ENCODE measurements around the gene SGSM2.

Gene SGSM2

DNA sequence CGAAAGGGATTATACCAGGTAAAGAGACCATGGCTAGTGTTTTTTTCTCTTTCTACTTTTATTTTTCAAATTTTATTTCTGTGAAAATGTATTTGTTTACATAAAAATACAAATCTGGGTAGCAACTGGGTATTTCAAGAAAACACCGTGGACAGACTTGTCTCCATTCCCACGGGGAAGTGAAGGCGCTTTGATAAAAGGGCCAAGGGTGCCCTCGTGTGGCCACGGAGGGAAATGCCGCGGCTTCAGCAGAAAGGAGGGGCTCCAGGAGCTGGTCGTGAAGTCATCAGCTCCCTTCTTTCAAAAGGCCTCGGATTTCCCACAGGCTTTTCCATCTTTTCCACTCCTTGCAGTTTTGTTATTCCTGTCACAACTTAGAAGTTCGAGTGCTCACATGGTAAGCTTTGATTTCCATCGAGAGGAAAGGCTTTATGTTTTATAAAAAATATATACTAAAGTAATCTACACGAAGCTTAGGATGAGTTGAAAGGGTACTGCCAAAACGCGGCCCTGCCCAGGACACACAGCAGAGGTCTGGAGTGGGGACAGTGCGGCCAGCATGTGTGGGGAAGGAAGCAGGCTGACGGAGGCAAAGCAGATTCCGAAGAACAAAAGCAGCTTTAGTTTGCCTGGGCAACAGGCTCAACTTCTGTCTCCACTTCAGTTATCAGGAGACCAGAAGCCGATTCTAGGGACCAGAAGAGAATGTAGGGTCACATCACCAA, 78.9 kb downstream of the SGSM2 start:
- no peaks in the 10 kb centered on the region for H3K79me2 ChIP-seq (ENCODE audit: insufficient read depth, low read depth)
- no peaks in the 10 kb centered on the region for H3K36me3 ChIP-seq (ENCODE audit: insufficient read depth)
- H2AFZ ChIP-seq (ENCODE audit: low read depth): no peak overlapping the region
- H3K4me2 ChIP-seq: no peak overlapping the region
- no peak overlapping the region for H3K27ac ChIP-seq
- TF ChIP-seq, protein P1, sequence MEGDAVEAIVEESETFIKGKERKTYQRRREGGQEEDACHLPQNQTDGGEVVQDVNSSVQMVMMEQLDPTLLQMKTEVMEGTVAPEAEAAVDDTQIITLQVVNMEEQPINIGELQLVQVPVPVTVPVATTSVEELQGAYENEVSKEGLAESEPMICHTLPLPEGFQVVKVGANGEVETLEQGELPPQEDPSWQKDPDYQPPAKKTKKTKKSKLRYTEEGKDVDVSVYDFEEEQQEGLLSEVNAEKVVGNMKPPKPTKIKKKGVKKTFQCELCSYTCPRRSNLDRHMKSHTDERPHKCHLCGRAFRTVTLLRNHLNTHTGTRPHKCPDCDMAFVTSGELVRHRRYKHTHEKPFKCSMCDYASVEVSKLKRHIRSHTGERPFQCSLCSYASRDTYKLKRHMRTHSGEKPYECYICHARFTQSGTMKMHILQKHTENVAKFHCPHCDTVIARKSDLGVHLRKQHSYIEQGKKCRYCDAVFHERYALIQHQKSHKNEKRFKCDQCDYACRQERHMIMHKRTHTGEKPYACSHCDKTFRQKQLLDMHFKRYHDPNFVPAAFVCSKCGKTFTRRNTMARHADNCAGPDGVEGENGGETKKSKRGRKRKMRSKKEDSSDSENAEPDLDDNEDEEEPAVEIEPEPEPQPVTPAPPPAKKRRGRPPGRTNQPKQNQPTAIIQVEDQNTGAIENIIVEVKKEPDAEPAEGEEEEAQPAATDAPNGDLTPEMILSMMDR (conservative IDR thresholded peaks at IDR 0.05; ENCODE audit: low read depth, low read length): peak; percentile 88
- H3K4me1 ChIP-seq (ENCODE audit: low read depth, poor library complexity, severe bottlenecking): peaks cover 5% of the 10 kb centered on the region
- H3K4me3 ChIP-seq (IDR thresholded peaks at IDR 0.05; ENCODE audit: insufficient read depth, low read depth, low read length): no peak overlapping the region
- H3K9ac ChIP-seq: no peak overlapping the region
- no peaks in the 10 kb centered on the region for H3K27me3 ChIP-seq (ENCODE audit: insufficient read depth, low read depth)
- H4K20me1 ChIP-seq (ENCODE audit: insufficient read depth): no peaks in the 10 kb centered on the region

DNA sequence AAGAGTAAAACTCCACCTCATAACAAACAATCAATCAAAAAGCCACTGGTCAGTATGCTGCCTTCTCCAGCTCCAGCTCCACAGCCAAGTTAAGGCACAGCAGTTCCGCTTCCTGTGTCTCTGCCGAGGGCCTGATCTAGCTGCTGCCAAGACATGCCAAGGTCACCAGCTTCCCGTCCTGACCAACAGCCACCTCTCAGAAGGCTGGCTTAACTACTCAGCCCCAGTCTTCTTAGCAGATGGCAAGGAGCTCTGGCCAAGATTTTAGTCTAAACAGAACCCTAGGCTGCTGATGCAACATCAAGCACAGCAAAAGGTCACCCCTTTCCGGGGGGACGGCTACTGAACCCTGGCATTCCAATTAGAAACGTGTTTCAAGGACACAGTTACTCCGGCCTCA, 81.3 kb downstream of the SGSM2 start:
- peaks cover 5% of the 10 kb centered on the region for H3K4me1 ChIP-seq (ENCODE audit: low read depth, poor library complexity, severe bottlenecking)
- no peak overlapping the region for H3K4me3 ChIP-seq (IDR thresholded peaks at IDR 0.05; ENCODE audit: insufficient read depth, low read depth, low read length)
- no peaks in the 10 kb centered on the region for H4K20me1 ChIP-seq (ENCODE audit: insufficient read depth)
- no peaks in the 10 kb centered on the region for H3K36me3 ChIP-seq (ENCODE audit: insufficient read depth)
- no peaks in the 10 kb centered on the region for H3K79me2 ChIP-seq (ENCODE audit: insufficient read depth, low read depth)
- no peak overlapping the region for H3K9ac ChIP-seq
- H3K27ac ChIP-seq: no peak overlapping the region
- no peak overlapping the region for H3K4me2 ChIP-seq
- TF ChIP-seq, protein P1 (conservative IDR thresholded peaks at IDR 0.05; ENCODE audit: low read depth, low read length): no peak
- no peak overlapping the region for H2AFZ ChIP-seq (ENCODE audit: low read depth)
- no peaks in the 10 kb centered on the region for H3K27me3 ChIP-seq (ENCODE audit: insufficient read depth, low read depth)

- Histone ChIP-seq H3K4me3 (IDR thresholded peaks at IDR 0.05; ENCODE audit: insufficient read depth, low read depth, low read length) (no peak overlapping the region), H3K4me1 (ENCODE audit: low read depth, poor library complexity, severe bottlenecking) (peaks cover 5% of the 10 kb centered on the region), H3K27ac (no peak overlapping the region), H4K20me1 (ENCODE audit: insufficient read depth) (no peaks in the 10 kb centered on the region), H3K4me2 (no peak overlapping the region), H3K27me3 (ENCODE audit: insufficient read depth, low read depth) (no peaks in the 10 kb centered on the region), H3K79me2 (ENCODE audit: insufficient read depth, low read depth) (no peaks in the 10 kb centered on the region), H3K9ac (no peak overlapping the region), H3K36me3 (ENCODE audit: insufficient read depth) (no peaks in the 10 kb centered on the region), H2AFZ (ENCODE audit: low read depth) (no peak overlapping the region)
- TF ChIP-seq, protein P1 (conservative IDR thresholded peaks at IDR 0.05; ENCODE audit: low read depth, low read length): no peak
Observed at GRCh38 chr17:2419486-2419885, 82.2 kb downstream of the SGSM2 start.

DNA sequence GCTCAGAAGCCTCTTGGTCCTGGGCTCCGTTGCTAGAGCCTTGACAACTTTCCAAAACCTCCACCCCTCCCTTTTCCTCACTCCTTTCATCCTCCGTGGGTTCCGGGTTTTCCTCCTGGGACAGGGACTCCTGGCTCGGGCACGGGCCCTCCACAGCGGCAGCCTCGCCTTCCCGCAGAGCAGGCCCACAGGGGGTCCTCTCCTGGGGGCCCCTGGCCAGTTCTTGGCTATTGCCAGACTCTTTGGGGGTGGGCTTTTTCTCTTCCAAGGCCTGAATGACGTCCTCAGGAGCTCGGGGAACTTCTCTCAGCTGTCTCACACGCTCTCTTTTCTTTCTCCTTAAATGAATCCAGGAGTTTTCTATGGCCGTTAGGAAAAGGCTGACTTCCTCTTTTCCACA, 82.9 kb downstream of the SGSM2 start:
- TF ChIP-seq, protein P1 (conservative IDR thresholded peaks at IDR 0.05; ENCODE audit: low read depth, low read length): no peak
- Histone ChIP-seq H3K27me3 (ENCODE audit: insufficient read depth, low read depth) (no peaks in the 10 kb centered on the region), H3K9ac (no peak overlapping the region), H3K79me2 (ENCODE audit: insufficient read depth, low read depth) (no peaks in the 10 kb centered on the region), H3K4me1 (ENCODE audit: low read depth, poor library complexity, severe bottlenecking) (peaks cover 5% of the 10 kb centered on the region), H3K36me3 (ENCODE audit: insufficient read depth) (no peaks in the 10 kb centered on the region), H3K4me3 (IDR thresholded peaks at IDR 0.05; ENCODE audit: insufficient read depth, low read depth, low read length) (no peak overlapping the region), H3K4me2 (no peak overlapping the region), H3K27ac (no peak overlapping the region), H4K20me1 (ENCODE audit: insufficient read depth) (no peaks in the 10 kb centered on the region), H2AFZ (ENCODE audit: low read depth) (no peak overlapping the region)
